NCI-H146 (cell line): Measurements from ENCODE around the gene DDX25.
A peak's percentile ranks its signal among the peaks of the same experiment; 100 is the strongest.

ENCODE experiments used
- DNase-seq: peaks from one replicate; lab custom pipeline; 2025; lab: John Stamatoyannopoulos, UW

Gene DDX25

GRCh38 chr11:125935618-125936199 is 31.4 kb downstream of the DDX25 start:
- no peak for DNase-seq

GRCh38 chr11:125938418-125938817 is 34.1 kb downstream of the DDX25 start:
- DNase-seq: no peak

- no peak for DNase-seq
Observed at GRCh38 chr11:125939081-125939521, 34.8 kb downstream of the DDX25 start.

- no peak for DNase-seq
Observed at GRCh38 chr11:125940145-125940544, 35.8 kb downstream of the DDX25 start.

- DNase-seq: peak; percentile 50
Observed at GRCh38 chr11:125941267-125941618, 36.9 kb downstream of the DDX25 start.

- peak; percentile 95 for DNase-seq
Observed at GRCh38 chr11:125941619-125942611, 37.6 kb downstream of the DDX25 start.

- no peak for DNase-seq
Observed at GRCh38 chr11:125942771-125943428, 38.6 kb downstream of the DDX25 start.

GRCh38 chr11:125943661-125944349 is 39.5 kb downstream of the DDX25 start:
- no peak for DNase-seq

GRCh38 chr11:125944350-125945010 is 40.2 kb downstream of the DDX25 start:
- DNase-seq: no peak

- DNase-seq: no peak
Observed at GRCh38 chr11:125945011-125945796, 40.9 kb downstream of the DDX25 start.

GRCh38 chr11:125945797-125946520 is 41.7 kb downstream of the DDX25 start, which contains the start of gene VSIG10L2:
Gene VSIG10L2, plus strand, starts transcription at chr11:125946044. Its CDS starts 12 bp downstream, at chr11:125946056.
- no peak for DNase-seq

GRCh38 chr11:125946712-125947418 is 42.6 kb downstream of the DDX25 start:
- no peak for DNase-seq

- DNase-seq: no peak
Observed at GRCh38 chr11:125947419-125948277, 43.3 kb downstream of the DDX25 start.

- DNase-seq: no peak
Observed at GRCh38 chr11:125948278-125949051, 44.2 kb downstream of the DDX25 start.

- DNase-seq: no peak
Observed at GRCh38 chr11:125949271-125950177, 45.2 kb downstream of the DDX25 start.

GRCh38 chr11:125950178-125950490 is 45.8 kb downstream of the DDX25 start:
- DNase-seq: no peak
